IMR-90 (cell line): ENCODE results near the gene RAPGEF2. TPM values are rescaled to one million over a fixed set of nuclear protein-coding genes. Genes with fewer than 3 reads are reported as not detected.
"Not testable (repeated sequence)": the region's sequence is repeated elsewhere in the genome, so short reads cannot be mapped to it uniquely, and the experiment has no call there.

Experiments
- ATAC-seq: fragments of 200-7000 bp; cut with Tn5 transposase; 2 replicates; pipeline ENCODE4 v1.9.1; 2020; ENCODE audit warnings: low read depth, mild to moderate bottlenecking, moderate library complexity
- BruUV-seq: library from RNA; stranded (reverse); fragments of 400-500 nt; replicated peaks from 2 replicates; lab custom pipeline; 2021; lab: Mats Ljungman, UMichigan
- CTCF ChIA-PET: fragments of 300-600 bp; formaldehyde crosslinking; extraction: SDS; loops from one replicate; lab custom pipeline; 2021; ENCODE audit warnings: antibody characterized with exemption; lab: Yijun Ruan, JAX
- POLR2A ChIA-PET: fragments of 300-600 bp; sonication (Branson Sonifier 250); formaldehyde crosslinking; loops from one replicate; lab custom pipeline; 2022; ENCODE audit warnings: antibody characterized with exemption; ENCODE audit not compliant: unreplicated experiment; lab: Charles Lee
- DNase-seq: peaks from one replicate; pipeline ENCODE4 v3.0.0; 2013
- H2AFZ ChIP-seq: replicated peaks from 2 replicates; pipeline ENCODE3; 2013; ENCODE audit warnings: low read length, mild to moderate bottlenecking; ENCODE audit not compliant: poor library complexity
- H2AK5ac ChIP-seq: 2 replicates; pipeline ENCODE4 v1.6.1; 2013; ENCODE audit warnings: low read depth, low read length, inconsistent platforms
- H2AK9ac ChIP-seq: replicated peaks from 2 replicates; pipeline ENCODE3; 2013; ENCODE audit warnings: mild to moderate bottlenecking, low read depth, low read length, moderate library complexity; ENCODE audit not compliant: poor library complexity
- H2BK120ac ChIP-seq: 2 replicates; pipeline ENCODE4 v1.6.1; 2013; ENCODE audit warnings: low read depth, low read length, inconsistent platforms
- H2BK15ac ChIP-seq: 3 replicates; pipeline ENCODE4 v1.6.1; 2013; ENCODE audit warnings: low read depth, low read length, inconsistent platforms
- H2BK20ac ChIP-seq: 2 replicates; pipeline ENCODE4 v1.6.1; 2013; ENCODE audit warnings: low read depth, mild to moderate bottlenecking, inconsistent platforms, low read length, moderate library complexity
- H2BK5ac ChIP-seq: 2 replicates; pipeline ENCODE4 v1.6.1; 2013; ENCODE audit warnings: mild to moderate bottlenecking, low read depth, low read length, inconsistent platforms; ENCODE audit not compliant: poor library complexity, severe bottlenecking
- H3K14ac ChIP-seq: replicated peaks from 2 replicates; pipeline ENCODE4 v1.6.1; 2013; ENCODE audit warnings: low read depth, low read length, inconsistent platforms
- H3K18ac ChIP-seq: 2 replicates; pipeline ENCODE4 v1.6.1; 2013; ENCODE audit warnings: low read depth, low read length, control low read depth
- H3K23ac ChIP-seq: 2 replicates; pipeline ENCODE4 v1.6.1; 2013; ENCODE audit warnings: low read depth, low read length, inconsistent platforms
- H3K27ac ChIP-seq: 2 replicates; pipeline ENCODE4 v1.5.1; 2013; ENCODE audit warnings: mild to moderate bottlenecking, control low read depth, low read length; ENCODE audit not compliant: insufficient read depth
- H3K27me3 ChIP-seq: 2 replicates; pipeline ENCODE4 v1.6.1; 2013; ENCODE audit warnings: low read length; ENCODE audit not compliant: control insufficient read depth, insufficient read depth
- H3K36me3 ChIP-seq: 2 replicates; pipeline ENCODE4 v1.6.1; 2013; ENCODE audit warnings: low read length, mixed read lengths; ENCODE audit not compliant: control insufficient read depth, insufficient read depth
- H3K4ac ChIP-seq: 2 replicates; pipeline ENCODE4 v1.6.1; 2013; ENCODE audit warnings: low read depth, low read length, inconsistent platforms
- H3K4me1 ChIP-seq: 2 replicates; pipeline ENCODE4 v1.6.1; 2013; ENCODE audit warnings: low read length, mixed read lengths; ENCODE audit not compliant: control insufficient read depth, insufficient read depth
- H3K4me2 ChIP-seq: 2 replicates; pipeline ENCODE4 v1.6.1; 2013; ENCODE audit warnings: low read depth, mild to moderate bottlenecking, control low read depth, low read length, moderate library complexity
- H3K4me3 ChIP-seq: 2 replicates; pipeline ENCODE4 v1.5.1; 2013; ENCODE audit warnings: low read depth, mild to moderate bottlenecking, control low read depth, low read length, moderate library complexity; ENCODE audit not compliant: insufficient read depth
- H3K56ac ChIP-seq: 2 replicates; pipeline ENCODE4 v1.6.1; 2013; ENCODE audit warnings: low read length, inconsistent platforms; ENCODE audit not compliant: insufficient read depth; ENCODE audit errors: extremely low read depth
- H3K79me1 ChIP-seq, 2 experiments: 2 replicates each; pipeline ENCODE4 v1.6.1; 2013; ENCODE audit warnings: low read length in 2 of 2, inconsistent platforms in 1 of 2, low read depth in 1 of 2
- H3K9ac ChIP-seq: 2 replicates; pipeline ENCODE4 v1.6.1; 2013; ENCODE audit warnings: low read depth, low read length, control low read depth
- H3K9me1 ChIP-seq: 2 replicates; pipeline ENCODE4 v1.6.1; 2013; ENCODE audit warnings: low read length, inconsistent platforms; ENCODE audit not compliant: insufficient read depth
- H3K9me3 ChIP-seq: 2 replicates; pipeline ENCODE4 v1.6.1; 2013; ENCODE audit warnings: low read length; ENCODE audit not compliant: control insufficient read depth, insufficient read depth
- H4K20me1 ChIP-seq: 2 replicates; pipeline ENCODE4 v1.6.1; 2013; ENCODE audit warnings: low read length, inconsistent platforms; ENCODE audit not compliant: insufficient read depth
- H4K5ac ChIP-seq: 2 replicates; pipeline ENCODE4 v1.6.1; 2013; ENCODE audit warnings: mild to moderate bottlenecking, low read depth, low read length, control low read depth
- H4K8ac ChIP-seq, 2 experiments: 2 replicates each; pipeline ENCODE4 v1.6.1; 2013; ENCODE audit warnings: low read depth in 2 of 2, low read length in 2 of 2, control low read depth in 1 of 2, inconsistent platforms in 1 of 2
- H4K91ac ChIP-seq: 2 replicates; pipeline ENCODE4 v1.6.1; 2013; ENCODE audit warnings: low read depth, low read length, inconsistent platforms; ENCODE audit not compliant: insufficient read depth
- CEBPB ChIP-seq: IDR thresholded peaks from 2 replicates; pipeline ENCODE4 v1.6.1; 2012; ENCODE audit warnings: low read depth, low read length, improper control_type of control experiment
- WGBS, 2 experiments: methylation state at CpG; one replicate each; pipeline versions ENCODE4 v1.1.5 to v1.1.7; 2013; ENCODE audit warnings: missing lambda C conversion rate in 2 of 2; ENCODE audit not compliant: insufficient read length in 1 of 2; ENCODE audit errors: extremely low coverage in 2 of 2; 5-methylcytosine and 5-hydroxymethylcytosine counted together
- dilution Hi-C: fragments of 300-500 bp; cut with HindIII; formaldehyde crosslinking; loops from one replicate; pipeline ENCODE4 v1.14.3; 2018; ENCODE audit warnings: low sequenced_read_pairs; ENCODE audit not compliant: unreplicated experiment
- in situ Hi-C: fragments of 300-500 bp; cut with MboI; formaldehyde crosslinking; loops from 3 replicates; pipeline ENCODE4 v1.14.3; 2019; ENCODE audit warnings: low sequenced_read_pairs, inconsistent platforms, mixed read lengths
- intact Hi-C: fragments of 100-400 bp; cut with micrococcal nuclease; formaldehyde crosslinking; loops from 2 replicates; pipeline ENCODE4 v1.10.0; 2022
- polyA plus RNA-seq, 3 experiments: library from polyadenylated mRNA; depleted of rRNA; stranded (reverse); fragments of >200 nt; gene quantifications; 2 replicates each; pipeline ENCODE4 v1.2.3, GENCODE V29; 2012; ENCODE audit warnings: low replicate concordance in 1 of 3
- total RNA-seq: library from RNA; depleted of rRNA; stranded (reverse); fragments of >200 nt; gene quantifications from 2 replicates; pipeline ENCODE4 v1.2.3, GENCODE V29; 2012

RAPGEF2 gene
- total and polyA plus RNA-seq, 2 of the 4 experiments (the other 2 are of a cell fraction) = 27.6 to 109 TPM

DNA sequence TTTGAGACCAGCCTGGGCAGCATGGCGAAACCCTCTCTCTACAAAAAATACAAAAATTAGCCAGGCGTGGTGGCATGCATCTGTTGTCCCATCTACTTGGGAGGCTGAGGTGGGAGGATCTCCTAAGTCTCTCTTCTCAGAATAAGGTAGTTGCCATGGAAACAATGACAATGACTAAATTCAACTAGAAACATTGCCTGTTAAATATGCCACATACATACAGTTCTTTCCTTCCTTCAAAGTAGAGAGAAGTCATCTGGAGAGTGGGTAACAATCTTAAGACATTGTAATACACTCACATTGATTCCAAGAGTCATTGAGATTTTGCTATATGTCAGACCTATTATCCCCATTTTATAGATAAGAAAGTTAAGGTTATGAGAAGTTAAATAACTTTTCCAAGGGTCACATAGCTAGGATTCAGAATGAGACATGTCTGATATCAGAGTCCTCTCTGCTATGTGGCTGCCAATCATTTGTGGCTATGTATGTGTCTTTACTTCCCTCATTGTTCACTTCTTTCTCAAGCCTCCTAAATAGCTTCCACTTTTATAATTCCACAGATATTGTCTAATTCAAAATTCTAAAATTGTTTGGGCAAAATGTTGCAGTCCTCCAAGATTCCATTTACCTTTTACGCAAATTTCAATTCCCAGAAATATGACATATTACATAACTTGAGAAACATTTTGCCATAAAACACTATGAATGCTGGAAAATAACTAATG lies 37.2 kb upstream of the RAPGEF2 start:
- TF ChIP-seq CEBPB = no peak
- Histone ChIP-seq H3K36me3 (no peaks in the 10 kb centered on the region), H2BK5ac (no peak overlapping the region), H3K4me1 (peaks cover under 1% of the 10 kb centered on the region; the same call in 1 of the 2 replicates), H2AFZ (no peak overlapping the region), H3K9ac (no peak overlapping the region), H3K79me1 (no peaks in the 10 kb centered on the region), H2BK20ac (no peak overlapping the region), H4K8ac (no peak overlapping the region), H2AK9ac (no peak overlapping the region), H3K27me3 (no peaks in the 10 kb centered on the region), H3K9me3 (no peaks in the 10 kb centered on the region), H3K4me2 (no peak overlapping the region), H3K14ac (no peak overlapping the region), H4K91ac (no peak overlapping the region), H3K23ac (no peak overlapping the region), H4K5ac (no peak overlapping the region), H2BK15ac (no peak overlapping the region), H3K4ac (no peak overlapping the region), H3K9me1 (no peaks in the 10 kb centered on the region; the same call in 1 of the 2 replicates), H4K20me1 (no peaks in the 10 kb centered on the region), H3K4me3 (no peak overlapping the region), H3K27ac (no peak overlapping the region), H2BK120ac (no peak overlapping the region), H2AK5ac (no peak overlapping the region), H3K56ac (no peak overlapping the region), H3K18ac (no peak overlapping the region)
- POLR2A ChIA-PET = no interaction called here
- DNase-seq (no peak), ATAC-seq (no peak)
- CTCF ChIA-PET = no interaction called here
- WGBS, 2 experiments = no CpG with 5 or more reads among the region's 3 CpGs
- intact Hi-C loops = no loop called here
- BruUV-seq = no TSS peak
- dilution Hi-C loops = no loop called here
- in situ Hi-C loops = no loop called here

DNA sequence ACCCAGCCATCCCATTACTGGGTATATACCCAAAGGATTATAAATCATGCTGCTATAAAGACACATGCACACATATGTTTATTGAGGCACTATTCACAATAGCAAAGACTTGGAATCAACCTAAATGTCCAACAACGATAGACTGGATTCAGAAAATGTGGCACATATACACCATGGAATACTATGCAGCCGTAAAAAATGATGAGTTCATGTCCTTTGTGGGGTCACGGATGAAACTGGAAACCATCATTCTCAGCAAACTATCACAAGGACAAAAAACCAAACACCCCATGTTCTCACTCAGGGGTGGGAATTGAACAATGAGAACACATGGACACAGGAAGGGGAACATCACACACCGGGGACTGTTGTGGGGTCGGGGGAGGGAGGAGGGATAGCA lies 34.7 kb upstream of the RAPGEF2 start:
- H2AK9ac ChIP-seq, H4K5ac ChIP-seq, ATAC-seq, H4K20me1 ChIP-seq, DNase-seq, H4K8ac ChIP-seq, H3K4me3 ChIP-seq, H2BK15ac ChIP-seq, H2AK5ac ChIP-seq, POLR2A ChIA-PET, H3K9me3 ChIP-seq, H2AFZ ChIP-seq, H2BK120ac ChIP-seq, H3K27me3 ChIP-seq, in situ Hi-C loops, H3K4me2 ChIP-seq, intact Hi-C loops, H3K4me1 ChIP-seq, H3K9ac ChIP-seq, H3K27ac ChIP-seq, H3K9me1 ChIP-seq, H3K18ac ChIP-seq, H2BK20ac ChIP-seq, H3K36me3 ChIP-seq, H2BK5ac ChIP-seq, H4K91ac ChIP-seq, BruUV-seq, dilution Hi-C loops, H3K4ac ChIP-seq, H3K14ac ChIP-seq, H3K56ac ChIP-seq, H3K23ac ChIP-seq, CTCF ChIA-PET, H3K79me1 ChIP-seq: not testable (repeated sequence)
- no CpG with 5 or more reads among the region's 5 CpGs for WGBS, 2 experiments
